Stimulated activated CD4-positive, alpha-beta T cell treated with anti-CD3 and anti-CD28 coated beads, TNF-alpha, amount 100 ng/mL, for 4 hours (primary cell): ENCODE data around the gene CTAG1A.
"Not testable (repeated sequence)": the region's sequence is repeated elsewhere in the genome, so short reads cannot be mapped to it uniquely, and the experiment has no call there.

Experiments used
- DNase-seq, 3 experiments: peaks; one replicate each; pipeline ENCODE4 v3.0.0-alpha.2; 2020; ENCODE audit warnings: low read depth in 3 of 3

CTAG1A gene

GRCh38 chrX:154584585-154585183 lies at the start of gene CTAG1A:
Gene CTAG1A (plus strand): TSS chrX:154585133. CDS start chrX:154585207, 74 bp downstream.
- not testable (repeated sequence) for DNase-seq

GRCh38 chrX:154535892-154536291 lies 49.0 kb upstream of the CTAG1A start:
- no peak for DNase-seq

- DNase-seq: no peak
Observed at GRCh38 chrX:154539077-154539476, 45.9 kb upstream of the CTAG1A start.

- DNase-seq: not testable (repeated sequence)
Observed at GRCh38 chrX:154540365-154540764, 44.6 kb upstream of the CTAG1A start.

- DNase-seq: no peak
Observed at GRCh38 chrX:154540897-154541535, 43.9 kb upstream of the CTAG1A start.

DNA sequence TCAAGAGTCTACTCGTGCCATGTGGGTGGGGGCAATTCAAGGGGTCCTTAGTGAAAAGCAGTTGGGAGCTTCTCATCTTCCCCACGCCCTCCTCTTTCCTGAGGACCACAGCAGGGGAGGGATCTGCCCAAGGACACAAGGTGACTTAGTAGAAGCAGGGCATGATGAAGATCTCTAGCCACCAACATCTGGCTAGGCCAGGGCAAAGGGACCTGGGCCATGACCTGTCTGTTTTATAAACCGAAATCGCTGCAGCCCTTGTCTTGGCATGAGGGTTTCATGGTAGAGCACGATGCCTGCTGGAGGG lies 43.4 kb upstream of the CTAG1A start:
- no peak for DNase-seq

DNA sequence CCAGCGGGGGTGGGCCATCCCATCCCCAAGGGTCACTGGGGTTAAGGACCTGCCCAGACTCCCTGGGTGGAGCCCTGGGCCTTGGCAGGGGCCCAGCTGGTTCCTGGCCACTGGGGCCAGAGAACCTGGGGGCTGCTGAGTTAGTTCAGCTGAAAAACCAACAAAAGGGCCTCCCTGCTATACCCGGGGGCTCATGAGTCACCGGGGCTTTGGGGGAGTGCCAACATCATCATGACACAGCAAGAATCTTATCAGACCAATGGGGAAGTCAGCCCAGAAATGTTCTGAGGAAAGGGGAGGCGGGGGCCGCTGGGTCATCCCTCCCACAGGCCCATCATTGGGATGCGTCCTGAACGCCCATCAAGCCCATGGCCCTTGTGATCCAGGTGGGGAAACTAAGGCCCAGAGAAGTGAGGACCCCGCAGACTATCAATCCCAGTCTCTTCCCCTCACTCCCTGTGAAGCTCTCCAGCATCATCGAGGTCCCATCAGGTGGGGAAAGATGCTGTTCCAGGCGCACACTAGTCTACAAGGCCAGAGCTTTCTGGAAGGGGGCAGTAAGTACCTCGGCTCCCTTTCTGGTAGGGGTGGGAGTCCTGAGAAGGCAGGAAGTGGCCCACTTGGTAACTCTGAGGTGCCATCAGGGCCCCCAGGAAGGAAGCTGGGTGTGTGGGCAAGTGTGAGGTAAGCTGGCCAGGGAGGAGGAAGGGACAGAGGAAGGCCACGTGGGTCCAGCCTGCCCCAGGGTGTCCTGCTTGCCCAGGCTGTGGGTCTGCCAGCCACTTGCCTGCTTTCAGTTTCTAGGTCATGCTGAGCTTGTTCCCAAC lies 42.8 kb upstream of the CTAG1A start:
- DNase-seq: peak; percentile 18 to 38 (median 33)

GRCh38 chrX:154542723-154543424 lies 42.1 kb upstream of the CTAG1A start:
- no peak for DNase-seq

GRCh38 chrX:154545673-154546274 lies 39.2 kb upstream of the CTAG1A start:
- DNase-seq: no peak

DNA sequence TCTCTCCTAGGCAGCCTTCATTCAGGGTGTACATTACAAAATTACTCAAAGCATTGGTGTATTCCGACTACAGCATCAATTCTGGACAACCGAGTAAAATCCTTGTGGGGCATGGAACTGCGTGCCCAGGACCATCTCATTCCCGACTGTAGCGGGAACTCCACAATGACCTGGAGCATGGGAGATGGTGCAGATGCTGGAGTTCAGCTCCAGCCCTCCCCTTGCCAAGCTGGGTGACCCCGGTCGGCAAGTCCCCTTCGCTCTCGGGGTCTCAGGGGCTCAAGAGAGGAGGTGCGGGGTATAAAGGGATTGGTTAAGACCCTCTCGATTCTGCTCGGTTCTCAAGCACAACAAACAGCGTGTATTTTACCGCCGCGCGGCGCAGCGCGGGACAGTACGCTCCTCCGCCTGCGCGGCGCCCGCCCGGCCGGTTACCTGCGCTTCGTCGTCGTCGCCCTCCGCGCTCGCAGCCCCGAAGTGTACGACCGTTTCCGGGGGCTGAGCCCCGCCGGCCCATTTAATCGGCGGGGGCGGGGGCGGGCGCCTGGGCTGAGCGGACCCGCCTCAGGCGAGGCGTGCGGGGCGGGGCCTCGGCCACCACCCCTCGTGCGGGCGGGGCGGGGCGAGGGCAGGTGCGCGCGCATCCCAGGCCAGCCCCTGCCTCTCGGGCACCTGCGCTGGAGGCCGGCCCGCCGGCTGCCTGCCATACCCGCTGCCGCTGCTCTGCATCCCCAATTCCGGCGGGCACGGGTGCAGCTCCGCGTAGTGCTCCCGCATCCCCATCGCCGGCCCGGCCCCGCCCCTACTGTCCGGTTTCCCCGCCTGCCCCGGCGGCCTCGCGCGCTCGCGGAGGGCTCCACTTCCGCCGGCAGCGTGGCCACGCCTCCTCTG lies 38.3 kb upstream of the CTAG1A start, which contains the start of gene G6PD:
Gene G6PD, minus strand, starts transcription at position 493 of the 891 bp plus-strand sequence. CDS start 691 bp downstream, outside the sequence.
- peak; percentile 70 to 71 (median 70) for DNase-seq

- peak; percentile 75 to 77 (median 76) for DNase-seq
Observed at GRCh38 chrX:154547245-154548027, 37.5 kb upstream of the CTAG1A start, which contains the start of gene IKBKG. Gene IKBKG (plus strand): TSS chrX:154547620. CDS start chrX:154552003, 4,383 bp downstream.

DNA sequence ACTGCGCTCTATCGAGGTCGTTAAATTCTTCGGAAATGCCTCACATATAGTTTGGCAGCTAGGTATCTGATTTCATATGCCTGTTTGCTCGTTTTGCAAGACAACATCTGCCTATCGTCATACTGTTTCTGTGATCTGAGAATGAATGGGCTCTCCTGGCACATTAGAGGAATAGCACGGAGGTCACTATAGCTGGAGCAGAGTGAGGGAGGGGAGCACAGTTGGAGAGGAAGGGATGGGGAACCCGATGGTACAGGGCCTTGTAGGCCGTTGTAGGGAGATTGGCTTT lies 37.0 kb upstream of the CTAG1A start:
- no peak for DNase-seq

- no peak for DNase-seq
Observed at GRCh38 chrX:154549766-154550165, 35.2 kb upstream of the CTAG1A start.

- not testable (repeated sequence) for DNase-seq
Observed at GRCh38 chrX:154552112-154552806, 32.7 kb upstream of the CTAG1A start.

- DNase-seq: not testable (repeated sequence)
Observed at GRCh38 chrX:154558060-154558690, 26.8 kb upstream of the CTAG1A start.

GRCh38 chrX:154558896-154559295 lies 26.0 kb upstream of the CTAG1A start:
- DNase-seq: not testable (repeated sequence)

- not testable (repeated sequence) for DNase-seq
Observed at GRCh38 chrX:154560326-154560725, 24.6 kb upstream of the CTAG1A start.

DNA sequence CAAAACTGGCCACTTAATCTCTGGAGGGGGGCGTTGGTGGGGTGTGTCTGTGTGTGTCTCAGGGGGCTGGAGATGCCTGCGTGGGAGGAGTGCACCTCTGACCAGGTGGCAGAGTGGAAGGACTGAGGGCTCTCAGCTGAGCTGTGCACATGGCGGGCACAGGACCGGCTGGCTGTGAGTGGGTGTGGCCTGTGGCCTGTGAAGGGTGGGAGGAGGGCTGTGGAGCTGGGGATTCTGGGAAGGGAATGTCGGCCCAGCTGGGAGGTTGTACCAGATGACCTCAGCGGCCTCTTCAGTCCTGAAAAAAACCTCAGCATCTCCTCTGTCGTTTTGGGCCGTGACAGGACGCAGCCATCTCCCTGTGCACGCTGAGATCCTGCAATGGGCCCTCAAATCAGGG lies 22.6 kb upstream of the CTAG1A start:
- not testable (repeated sequence) for DNase-seq

DNA sequence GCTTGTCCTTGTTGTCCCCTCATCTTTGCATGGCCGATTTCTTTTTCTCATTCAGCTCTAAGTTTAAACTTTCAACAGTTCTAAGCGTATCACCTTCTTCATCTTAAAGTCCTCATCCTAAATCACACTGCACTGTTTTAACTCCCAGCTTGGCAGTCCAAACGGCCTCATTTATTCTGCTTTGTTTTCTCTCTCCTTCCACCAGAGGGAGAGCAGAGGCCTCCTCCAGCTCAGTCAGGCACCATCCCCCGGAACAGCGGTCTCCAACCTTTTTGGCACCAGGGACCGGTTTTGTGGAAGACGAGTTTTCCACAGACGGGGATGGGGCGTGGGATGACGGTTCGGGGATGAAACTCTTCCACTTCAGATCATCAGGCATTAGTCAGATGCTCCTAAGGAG lies 14.6 kb upstream of the CTAG1A start:
- DNase-seq: not testable (repeated sequence)
